HG03460 (cell line): ENCODE measurements around the gene TTLL11.

Experiments used
- ATAC-seq: cut with Tn5 transposase; IDR thresholded peaks from one replicate; pipeline ENCODE4 v1.9.1; 2021; ENCODE audit not compliant: unreplicated experiment

Gene TTLL11

GRCh38 chr9:122110100-122110833 lies 17.2 kb upstream of the TTLL11 start:
- no peak for ATAC-seq

DNA sequence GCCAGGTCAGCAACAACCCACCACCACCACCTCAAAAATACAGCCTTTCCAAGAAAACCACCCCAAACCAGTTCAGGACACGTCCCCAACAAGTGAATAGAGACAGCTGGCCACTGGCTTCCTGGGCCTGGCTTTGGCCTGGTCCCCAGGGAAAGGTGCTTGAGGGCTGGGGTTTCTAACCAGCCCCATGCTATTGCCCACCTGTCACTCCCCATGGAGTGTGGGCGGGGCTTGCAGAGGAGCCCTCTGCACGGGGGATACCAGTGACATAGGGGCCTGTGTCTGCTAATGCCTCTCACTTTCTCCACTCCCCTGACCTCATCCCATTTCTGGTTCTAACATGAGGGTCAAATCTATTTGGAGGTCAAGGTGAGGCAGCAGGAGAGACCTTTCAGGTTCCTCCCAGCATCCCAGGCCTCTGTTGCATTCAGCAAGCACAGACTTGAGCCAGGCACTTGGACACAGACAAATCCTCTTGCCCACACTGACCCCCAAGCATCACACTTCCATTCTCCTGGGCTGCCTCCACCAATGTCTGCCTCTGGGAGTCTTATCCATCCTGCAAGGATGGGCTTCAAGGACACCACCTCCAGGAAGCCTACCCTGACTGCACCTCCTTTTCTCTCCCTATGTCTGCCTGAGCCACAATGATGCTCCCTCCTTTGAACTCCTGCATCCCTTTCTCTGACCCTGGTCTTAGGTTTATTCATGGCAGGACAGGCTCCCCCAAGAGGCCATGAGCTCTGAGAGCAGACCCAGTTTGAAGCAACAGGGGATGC lies 16.1 kb upstream of the TTLL11 start:
- ATAC-seq: no peak

DNA sequence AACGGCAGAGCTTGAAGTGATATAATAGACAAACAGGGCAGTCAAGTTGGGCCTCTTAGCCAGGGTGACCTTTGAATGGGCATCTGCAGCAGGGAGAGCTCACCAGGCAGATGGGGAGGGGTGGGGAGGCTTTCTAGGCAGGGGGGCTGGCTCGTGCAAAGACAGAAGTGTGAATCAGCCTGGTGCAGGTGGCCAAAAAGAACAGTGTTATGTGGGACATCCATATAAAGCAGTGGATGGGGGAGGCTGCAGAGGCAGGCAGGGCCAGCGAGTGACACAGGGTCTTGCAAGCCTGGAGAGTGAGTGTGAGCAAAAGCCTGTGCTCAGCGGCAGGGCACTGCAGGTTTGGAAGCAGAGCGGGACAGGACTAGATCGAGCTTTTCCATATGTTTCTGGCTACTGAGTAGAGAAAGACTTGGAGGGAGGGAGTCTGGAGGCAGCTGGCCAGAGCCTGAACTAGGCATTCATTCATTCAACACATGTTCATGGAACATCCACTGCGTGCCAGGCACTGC lies 14.2 kb upstream of the TTLL11 start:
- no peak for ATAC-seq

DNA sequence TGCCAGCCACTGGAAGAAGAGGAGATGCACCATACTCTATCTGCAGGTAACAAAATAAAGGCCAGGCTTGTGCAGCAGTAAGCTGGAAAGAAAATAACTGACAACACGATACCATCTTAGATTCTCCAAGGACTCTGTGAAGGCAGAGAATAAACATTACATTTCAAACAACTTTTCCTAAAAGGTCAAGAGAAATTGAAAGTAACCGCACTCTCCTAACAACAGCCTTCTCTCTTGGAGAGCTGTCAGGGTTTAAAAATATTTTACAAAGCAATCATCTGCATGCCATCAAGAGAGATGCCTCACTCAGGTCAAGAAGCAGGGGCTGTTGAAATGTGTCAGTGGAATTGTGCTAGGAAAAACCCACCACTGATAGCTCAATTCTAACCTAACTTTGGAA lies 13.5 kb upstream of the TTLL11 start:
- no peak for ATAC-seq

GRCh38 chr9:122103985-122104384 lies 10.9 kb upstream of the TTLL11 start:
- no peak for ATAC-seq

DNA sequence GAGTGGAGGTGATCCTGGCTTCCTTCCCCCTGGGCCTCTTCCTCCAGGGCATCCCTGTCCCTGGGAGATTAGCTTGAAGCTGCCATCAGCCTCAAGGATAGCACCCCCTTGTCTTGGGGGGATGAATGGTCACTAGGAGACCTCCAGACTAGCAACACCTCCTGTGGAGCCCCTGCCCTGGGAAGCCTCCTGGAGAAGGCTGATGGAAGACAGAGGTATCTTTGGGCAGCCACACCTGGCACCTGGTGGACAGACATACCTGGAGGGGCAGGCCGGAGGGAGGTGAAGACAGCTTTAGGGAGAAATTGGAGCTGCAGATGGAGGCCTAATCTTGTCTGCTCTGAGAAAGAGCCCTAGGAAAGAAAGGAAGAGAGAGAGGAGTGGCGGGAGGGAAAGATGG lies 9.0 kb upstream of the TTLL11 start:
- ATAC-seq: no peak

DNA sequence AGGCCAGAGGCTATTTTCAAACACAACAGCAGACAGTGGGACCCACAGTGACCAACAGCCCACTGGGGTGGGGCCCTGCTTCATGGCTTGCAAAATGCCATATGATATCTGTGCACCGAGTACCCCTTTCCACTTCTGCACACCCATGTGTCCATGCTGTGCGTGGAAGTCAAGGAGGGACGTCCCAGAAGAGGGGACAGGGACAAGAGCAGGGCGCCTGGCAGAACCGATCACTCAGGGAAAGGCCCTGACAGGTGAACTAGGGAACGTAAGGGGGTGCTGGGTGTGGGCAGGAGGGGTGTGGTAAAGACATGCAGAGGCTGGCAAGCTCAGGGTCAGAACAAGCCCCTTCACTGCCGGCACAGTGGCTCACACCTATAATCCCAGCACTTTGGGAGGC lies 7.6 kb upstream of the TTLL11 start:
- no peak for ATAC-seq

- no peak for ATAC-seq
These were observed 6.3 kb upstream of the TTLL11 start for GRCh38 chr9:122099271-122099869.

DNA sequence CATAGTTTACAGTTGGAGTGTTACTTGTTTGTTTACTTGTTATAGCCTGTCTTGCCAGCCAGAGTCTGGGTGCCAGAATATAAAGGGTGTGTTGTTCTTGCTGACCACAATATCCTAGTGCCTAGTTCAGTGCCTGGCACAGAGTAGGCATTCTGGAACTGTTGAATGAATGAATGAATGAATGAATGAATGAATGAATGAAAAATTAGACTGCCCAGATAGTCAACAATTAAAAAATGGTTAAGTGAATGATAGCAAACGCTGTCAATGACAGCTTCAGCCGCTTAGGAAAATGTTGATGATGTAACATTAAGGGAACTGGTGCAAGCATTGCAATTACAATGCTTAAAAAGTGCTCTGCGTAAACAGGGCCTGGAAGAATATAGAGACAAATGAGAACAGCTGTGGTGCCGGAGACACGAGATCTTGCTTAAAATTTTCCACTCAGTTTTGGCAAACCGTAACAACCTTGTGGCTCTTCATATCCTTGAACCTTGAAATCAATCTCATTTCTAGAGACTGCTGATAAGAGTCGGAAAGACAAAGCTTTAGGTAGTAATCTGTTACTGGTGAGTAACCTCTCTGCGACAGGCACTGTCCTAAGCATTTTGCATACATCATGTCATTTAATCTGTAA lies 4.7 kb upstream of the TTLL11 start:
- no peak for ATAC-seq

- ATAC-seq: no peak
These were observed 3.7 kb upstream of the TTLL11 start for GRCh38 chr9:122096620-122097415.

GRCh38 chr9:122095010-122095767 lies 2.1 kb upstream of the TTLL11 start:
- ATAC-seq: no peak

- no peak for ATAC-seq
These were observed 1.2 kb downstream of the TTLL11 start for GRCh38 chr9:122091682-122092592.

GRCh38 chr9:122090981-122091380 lies 2.1 kb downstream of the TTLL11 start:
- no peak for ATAC-seq

GRCh38 chr9:122090287-122090883 lies 2.7 kb downstream of the TTLL11 start:
- no peak for ATAC-seq

- no peak for ATAC-seq
These were observed 4.0 kb downstream of the TTLL11 start for GRCh38 chr9:122088880-122089706.

GRCh38 chr9:122087406-122088200 lies 5.5 kb downstream of the TTLL11 start:
- no peak for ATAC-seq

DNA sequence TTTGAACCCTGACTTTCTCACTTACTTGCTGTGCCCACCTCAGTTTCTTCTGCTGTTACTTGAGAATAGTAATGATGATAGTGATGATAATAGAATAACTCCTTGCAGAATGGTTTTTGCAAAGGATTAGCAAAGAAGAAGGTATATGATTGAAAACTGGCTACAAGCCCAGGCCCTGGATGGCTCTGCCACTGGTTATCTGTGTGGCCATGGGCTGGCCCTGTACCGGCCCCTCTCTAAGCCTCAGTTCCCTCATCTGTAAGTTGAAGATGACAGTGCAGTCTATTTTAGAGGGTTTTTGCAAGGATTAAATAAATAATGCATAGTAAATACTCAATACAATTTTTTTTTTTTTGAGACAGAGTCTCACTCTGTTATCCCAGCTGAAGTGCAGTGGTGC lies 6.2 kb downstream of the TTLL11 start:
- no peak for ATAC-seq
